Neural progenitor cell (in vitro differentiated cells): Measurements from ENCODE around the gene NPY1R.

ENCODE experiments used
- EZH2 ChIP-seq: fragments of 200-600 bp; sonication (generic); IDR thresholded peaks from 2 replicates; pipeline ENCODE4 v1.6.1; 2017; ENCODE audit warnings: antibody characterized with exemption, mild to moderate bottlenecking, moderate library complexity
- TF ChIP-seq, protein P1 (sequence below): fragments of 200-600 bp; sonication (generic); IDR thresholded peaks from 2 replicates; pipeline ENCODE4 v1.5.1; 2017; ENCODE audit warnings: antibody characterized with exemption, mild to moderate bottlenecking

GRCh38 chr4:163356104-163356503 lies 23.7 kb upstream of the NPY1R start:
- TF ChIP-seq, protein P1, sequence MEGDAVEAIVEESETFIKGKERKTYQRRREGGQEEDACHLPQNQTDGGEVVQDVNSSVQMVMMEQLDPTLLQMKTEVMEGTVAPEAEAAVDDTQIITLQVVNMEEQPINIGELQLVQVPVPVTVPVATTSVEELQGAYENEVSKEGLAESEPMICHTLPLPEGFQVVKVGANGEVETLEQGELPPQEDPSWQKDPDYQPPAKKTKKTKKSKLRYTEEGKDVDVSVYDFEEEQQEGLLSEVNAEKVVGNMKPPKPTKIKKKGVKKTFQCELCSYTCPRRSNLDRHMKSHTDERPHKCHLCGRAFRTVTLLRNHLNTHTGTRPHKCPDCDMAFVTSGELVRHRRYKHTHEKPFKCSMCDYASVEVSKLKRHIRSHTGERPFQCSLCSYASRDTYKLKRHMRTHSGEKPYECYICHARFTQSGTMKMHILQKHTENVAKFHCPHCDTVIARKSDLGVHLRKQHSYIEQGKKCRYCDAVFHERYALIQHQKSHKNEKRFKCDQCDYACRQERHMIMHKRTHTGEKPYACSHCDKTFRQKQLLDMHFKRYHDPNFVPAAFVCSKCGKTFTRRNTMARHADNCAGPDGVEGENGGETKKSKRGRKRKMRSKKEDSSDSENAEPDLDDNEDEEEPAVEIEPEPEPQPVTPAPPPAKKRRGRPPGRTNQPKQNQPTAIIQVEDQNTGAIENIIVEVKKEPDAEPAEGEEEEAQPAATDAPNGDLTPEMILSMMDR = no peak
- no peak for TF ChIP-seq EZH2
